HEK293 (cell line): Measurements from ENCODE around the gene FFAR4.

ENCODE experiments used
- CTCF ChIA-PET: fragments of 350-600 bp; formaldehyde crosslinking; extraction: SDS; loops from one replicate; lab custom pipeline; 2021; ENCODE audit warnings: antibody characterized with exemption; lab: Yijun Ruan, JAX
- POLR2A ChIA-PET: fragments of 300-600 bp; formaldehyde crosslinking; extraction: SDS; loops from one replicate; lab custom pipeline; 2020; ENCODE audit warnings: antibody characterized with exemption, inconsistent platforms; lab: Yijun Ruan, JAX
- H3K27ac ChIP-seq: fragments of 200-500 bp; sonication (Bioruptor generic); 2 replicates; pipeline ENCODE4 v1.5.1; 2014; ENCODE audit warnings: low read depth, low read length, control low read depth, inconsistent platforms; ENCODE audit errors: extremely low read depth
- H3K36me3 ChIP-seq, 2 experiments: fragments of 200-500 bp in 1 of 2; sonication (Bioruptor generic) in 1 of 2; 1 replicate in 1 of 2; 2 replicates in 1 of 2; pipeline ENCODE4 v1.5.1; 2014 to 2017; ENCODE audit warnings: inconsistent platforms in 2 of 2, low read length in 2 of 2; ENCODE audit not compliant: control insufficient read depth in 2 of 2, insufficient read depth in 1 of 2
- H3K4me1 ChIP-seq: fragments of 200-500 bp; sonication (Bioruptor generic); 2 replicates; pipeline ENCODE4 v1.5.1; 2014; ENCODE audit warnings: mild to moderate bottlenecking, low read length, inconsistent platforms; ENCODE audit not compliant: control insufficient read depth, insufficient read depth
- H3K4me3 ChIP-seq: 2 replicates; pipeline ENCODE4 v1.5.1; 2011; ENCODE audit warnings: low read depth, mild to moderate bottlenecking, control low read depth, low read length, moderate library complexity
- H3K9me3 ChIP-seq: fragments of 200-500 bp; sonication (Bioruptor generic); 2 replicates; pipeline ENCODE4 v1.5.1; 2014; ENCODE audit warnings: low read depth, low read length, inconsistent platforms; ENCODE audit not compliant: control insufficient read depth, insufficient read depth
- CTCF ChIP-seq: fragments of 450-650 bp; formaldehyde crosslinking; IDR thresholded peaks from 2 replicates; pipeline ENCODE4 v1.5.1; 2016; ENCODE audit warnings: missing biosample characterization, missing genetic modification characterization
- SCRT2 ChIP-seq: fragments of 450-650 bp; formaldehyde crosslinking; IDR thresholded peaks from 2 replicates; pipeline ENCODE4 v1.5.1; 2016; ENCODE audit warnings: missing biosample characterization, missing genetic modification characterization
- TRIM28 ChIP-seq: IDR thresholded peaks from 2 replicates; pipeline ENCODE4 v1.6.1; 2011; ENCODE audit warnings: low read length, control low read depth, borderline replicate concordance
- ZBTB11 ChIP-seq: fragments of 450-650 bp; formaldehyde crosslinking; conservative IDR thresholded peaks from 2 replicates; pipeline ENCODE4 v1.5.1; 2016; ENCODE audit warnings: low read depth, missing biosample characterization, missing genetic modification characterization
- ZBTB17 ChIP-seq: fragments of 450-650 bp; formaldehyde crosslinking; IDR thresholded peaks from 2 replicates; pipeline ENCODE4 v1.5.1; 2016; ENCODE audit warnings: missing biosample characterization, missing genetic modification characterization
- ZBTB49 ChIP-seq: fragments of 450-650 bp; formaldehyde crosslinking; IDR thresholded peaks from 2 replicates; pipeline ENCODE4 v1.5.1; 2016; ENCODE audit warnings: missing biosample characterization, missing genetic modification characterization, low read depth
- ZNF2 ChIP-seq: fragments of 450-650 bp; formaldehyde crosslinking; IDR thresholded peaks from 2 replicates; pipeline ENCODE4 v1.5.1; 2016; ENCODE audit warnings: missing biosample characterization, missing genetic modification characterization
- ZNF280D ChIP-seq: fragments of 450-650 bp; formaldehyde crosslinking; IDR thresholded peaks from 2 replicates; pipeline ENCODE4 v1.5.1; 2016; ENCODE audit warnings: missing biosample characterization, missing genetic modification characterization
- ZNF416 ChIP-seq: fragments of 450-650 bp; formaldehyde crosslinking; IDR thresholded peaks from 2 replicates; pipeline ENCODE4 v1.5.1; 2016; ENCODE audit warnings: missing biosample characterization, missing genetic modification characterization
- ZNF518A ChIP-seq: fragments of 450-650 bp; formaldehyde crosslinking; conservative IDR thresholded peaks from 2 replicates; pipeline ENCODE4 v1.5.1; 2016; ENCODE audit warnings: low read depth, missing biosample characterization, missing genetic modification characterization

Gene FFAR4

GRCh38 chr10:93597075-93597599 lies 30.7 kb downstream of the FFAR4 start:
- no peak overlapping the region for H3K4me3 ChIP-seq
- H3K4me1 ChIP-seq, result no peaks in the 10 kb centered on the region
- ChIA-PET POLR2A (no interaction called here), CTCF (interaction anchor here (0.7 kb wide), 1 partner anchor 40 kb away, joined by 3 read pairs; no protein-coding TSS in a partner anchor)
- H3K36me3 ChIP-seq, result no peaks in the 10 kb centered on the region
- H3K27ac ChIP-seq, result no peak overlapping the region
- no peak for TF ChIP-seq ZNF416 (tag by site-specific recombination)
- TF ChIP-seq TRIM28, result no peak
- no peak for TF ChIP-seq ZNF2 (tag by site-specific recombination)
- no peak for TF ChIP-seq ZBTB17 (tag by site-specific recombination)
- TF ChIP-seq CTCF (tag by site-specific recombination), result no peak
- no peak for TF ChIP-seq ZBTB11 (tag by site-specific recombination)
- no peak for TF ChIP-seq ZNF518A (tag by site-specific recombination)
- TF ChIP-seq ZNF280D (tag by site-specific recombination), result no peak
- TF ChIP-seq, all 188 proteins: peak for 0
- H3K9me3 ChIP-seq, result no peaks in the 10 kb centered on the region

- Histone ChIP-seq H3K27ac (no peak overlapping the region), H3K36me3 (no peaks in the 10 kb centered on the region), H3K9me3 (no peaks in the 10 kb centered on the region), H3K4me3 (no peak overlapping the region), H3K4me1 (no peaks in the 10 kb centered on the region)
- TF ChIP-seq SCRT2 (tag by site-specific recombination) (peak; percentile 24; the same call in 1 of the 2 replicates), ZBTB49 (tag by site-specific recombination) (no peak)
- ChIA-PET CTCF (interaction anchor here (1.4 kb wide), 1 partner anchor 82 kb away, joined by 3 read pairs; no protein-coding TSS in a partner anchor), POLR2A (no interaction called here)
Measured at GRCh38 chr10:93598157-93598556, 31.7 kb downstream of the FFAR4 start.
